HL-60 (cell line): ENCODE data around the gene EIF4E1B.

Source experiments
- DNase-seq, 2 experiments: peaks; one replicate each; pipeline ENCODE4 v3.0.0-alpha.2; 2010 to 2020; ENCODE audit warnings: low read depth in 1 of 2, low spot score in 1 of 2
- H3K27ac ChIP-seq: fragments of 250-450 bp; sonication (Bioruptor Pico); replicated peaks from 2 replicates; pipeline ENCODE4 v1.5.1; 2020; ENCODE audit warnings: mild to moderate bottlenecking, moderate library complexity
- H3K27me3 ChIP-seq: fragments of 250-450 bp; sonication (Bioruptor Pico); 2 replicates; pipeline ENCODE4 v1.5.1; 2021; ENCODE audit warnings: mild to moderate bottlenecking, moderate library complexity; ENCODE audit not compliant: insufficient read depth, poor library complexity, severe bottlenecking
- H3K4me3 ChIP-seq: replicated peaks from 2 replicates; pipeline ENCODE4 v1.5.1; 2011; ENCODE audit warnings: mild to moderate bottlenecking, control low read depth, low read length; ENCODE audit not compliant: insufficient read depth
- GABPA ChIP-seq: IDR thresholded peaks from 2 replicates; pipeline ENCODE4 v1.6.1; 2012; ENCODE audit warnings: low read depth
- POLR2AphosphoS5 ChIP-seq: IDR thresholded peaks from 2 replicates; pipeline ENCODE4 v1.6.1; 2012; ENCODE audit warnings: low read depth
- SPI1 ChIP-seq: IDR thresholded peaks from 2 replicates; pipeline ENCODE4 v1.6.1; 2012; ENCODE audit warnings: low read depth, mild to moderate bottlenecking, borderline replicate concordance
- TF ChIP-seq, protein P1 (sequence below): IDR thresholded peaks from 2 replicates; pipeline ENCODE4 v1.6.1; 2012; ENCODE audit warnings: low read depth; ENCODE audit not compliant: insufficient replicate concordance
- TF ChIP-seq, protein P2 (sequence below): IDR thresholded peaks from one replicate; pipeline ENCODE4 v1.5.1; 2011; ENCODE audit warnings: low read length, control low read depth, inconsistent platforms; ENCODE audit not compliant: insufficient read depth

EIF4E1B gene

DNA sequence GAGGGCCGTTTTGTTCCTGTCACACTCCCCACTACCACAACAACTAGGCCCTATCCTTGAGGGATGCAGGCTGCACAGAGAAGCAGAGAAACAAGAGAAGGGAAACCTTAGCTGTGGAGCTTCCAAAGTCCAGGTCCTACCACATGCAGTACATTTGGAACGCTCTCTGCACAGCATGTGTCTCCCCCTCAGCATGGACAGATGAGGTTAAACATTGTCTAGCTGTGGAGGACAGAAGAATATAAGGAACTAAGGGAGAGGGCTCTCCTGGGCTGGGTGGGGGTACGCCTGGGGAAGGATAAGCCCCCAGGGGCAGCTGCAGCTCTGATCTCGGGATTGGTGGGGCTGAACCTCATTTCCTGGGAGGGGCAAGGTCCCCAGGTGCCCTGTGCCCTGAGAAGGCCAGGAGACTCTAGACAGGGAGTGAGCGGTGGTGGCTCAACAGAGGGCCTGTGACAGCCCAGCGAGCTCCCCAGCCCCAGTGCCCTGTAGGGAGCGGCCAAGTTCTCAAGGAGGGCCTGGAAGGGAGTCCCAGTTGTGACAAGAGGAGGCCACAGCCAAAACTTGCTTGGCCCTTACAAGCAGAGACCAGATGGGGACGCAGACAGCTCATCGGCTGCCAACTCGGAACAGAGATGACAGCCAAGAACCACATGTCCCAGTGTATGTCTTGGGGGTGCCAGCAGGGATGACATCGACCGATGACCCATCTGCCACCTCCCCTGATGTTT is 46.9 kb downstream of the EIF4E1B start:
- DNase-seq, result no peak
- TF ChIP-seq, protein P1, sequence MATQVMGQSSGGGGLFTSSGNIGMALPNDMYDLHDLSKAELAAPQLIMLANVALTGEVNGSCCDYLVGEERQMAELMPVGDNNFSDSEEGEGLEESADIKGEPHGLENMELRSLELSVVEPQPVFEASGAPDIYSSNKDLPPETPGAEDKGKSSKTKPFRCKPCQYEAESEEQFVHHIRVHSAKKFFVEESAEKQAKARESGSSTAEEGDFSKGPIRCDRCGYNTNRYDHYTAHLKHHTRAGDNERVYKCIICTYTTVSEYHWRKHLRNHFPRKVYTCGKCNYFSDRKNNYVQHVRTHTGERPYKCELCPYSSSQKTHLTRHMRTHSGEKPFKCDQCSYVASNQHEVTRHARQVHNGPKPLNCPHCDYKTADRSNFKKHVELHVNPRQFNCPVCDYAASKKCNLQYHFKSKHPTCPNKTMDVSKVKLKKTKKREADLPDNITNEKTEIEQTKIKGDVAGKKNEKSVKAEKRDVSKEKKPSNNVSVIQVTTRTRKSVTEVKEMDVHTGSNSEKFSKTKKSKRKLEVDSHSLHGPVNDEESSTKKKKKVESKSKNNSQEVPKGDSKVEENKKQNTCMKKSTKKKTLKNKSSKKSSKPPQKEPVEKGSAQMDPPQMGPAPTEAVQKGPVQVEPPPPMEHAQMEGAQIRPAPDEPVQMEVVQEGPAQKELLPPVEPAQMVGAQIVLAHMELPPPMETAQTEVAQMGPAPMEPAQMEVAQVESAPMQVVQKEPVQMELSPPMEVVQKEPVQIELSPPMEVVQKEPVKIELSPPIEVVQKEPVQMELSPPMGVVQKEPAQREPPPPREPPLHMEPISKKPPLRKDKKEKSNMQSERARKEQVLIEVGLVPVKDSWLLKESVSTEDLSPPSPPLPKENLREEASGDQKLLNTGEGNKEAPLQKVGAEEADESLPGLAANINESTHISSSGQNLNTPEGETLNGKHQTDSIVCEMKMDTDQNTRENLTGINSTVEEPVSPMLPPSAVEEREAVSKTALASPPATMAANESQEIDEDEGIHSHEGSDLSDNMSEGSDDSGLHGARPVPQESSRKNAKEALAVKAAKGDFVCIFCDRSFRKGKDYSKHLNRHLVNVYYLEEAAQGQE, result no peak
- TF ChIP-seq GABPA (no peak), POLR2AphosphoS5 (no peak), SPI1 (no peak)
- TF ChIP-seq, protein P2, sequence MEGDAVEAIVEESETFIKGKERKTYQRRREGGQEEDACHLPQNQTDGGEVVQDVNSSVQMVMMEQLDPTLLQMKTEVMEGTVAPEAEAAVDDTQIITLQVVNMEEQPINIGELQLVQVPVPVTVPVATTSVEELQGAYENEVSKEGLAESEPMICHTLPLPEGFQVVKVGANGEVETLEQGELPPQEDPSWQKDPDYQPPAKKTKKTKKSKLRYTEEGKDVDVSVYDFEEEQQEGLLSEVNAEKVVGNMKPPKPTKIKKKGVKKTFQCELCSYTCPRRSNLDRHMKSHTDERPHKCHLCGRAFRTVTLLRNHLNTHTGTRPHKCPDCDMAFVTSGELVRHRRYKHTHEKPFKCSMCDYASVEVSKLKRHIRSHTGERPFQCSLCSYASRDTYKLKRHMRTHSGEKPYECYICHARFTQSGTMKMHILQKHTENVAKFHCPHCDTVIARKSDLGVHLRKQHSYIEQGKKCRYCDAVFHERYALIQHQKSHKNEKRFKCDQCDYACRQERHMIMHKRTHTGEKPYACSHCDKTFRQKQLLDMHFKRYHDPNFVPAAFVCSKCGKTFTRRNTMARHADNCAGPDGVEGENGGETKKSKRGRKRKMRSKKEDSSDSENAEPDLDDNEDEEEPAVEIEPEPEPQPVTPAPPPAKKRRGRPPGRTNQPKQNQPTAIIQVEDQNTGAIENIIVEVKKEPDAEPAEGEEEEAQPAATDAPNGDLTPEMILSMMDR, result no peak
- H3K27me3 ChIP-seq, result peaks cover 21% of the 10 kb centered on the region
- no peak overlapping the region for H3K4me3 ChIP-seq
- no peak overlapping the region for H3K27ac ChIP-seq

DNA sequence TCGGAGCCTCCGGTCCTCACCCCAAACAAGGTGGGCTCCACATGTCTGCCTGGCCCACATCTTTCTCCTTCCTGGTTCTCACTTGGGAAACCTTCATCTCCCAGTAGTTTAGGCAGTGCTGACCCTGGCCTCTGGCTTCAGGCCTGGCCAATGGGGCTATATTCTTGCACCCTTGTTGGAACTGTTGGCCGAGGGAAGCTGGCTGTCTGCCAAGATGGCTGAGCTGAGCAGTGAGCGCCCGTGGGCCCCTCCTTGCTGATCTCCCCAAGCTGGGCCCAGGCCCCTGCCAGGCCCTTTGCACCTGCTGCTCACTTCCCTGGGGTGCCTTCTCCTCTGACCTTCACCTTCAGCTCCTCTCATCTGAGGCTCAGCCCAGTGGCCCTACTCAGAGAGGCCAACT is 48.1 kb downstream of the EIF4E1B start:
- DNase-seq, result no peak
- H3K27me3 ChIP-seq, result peaks cover 30% of the 10 kb centered on the region

GRCh38 chr5:176679365-176680225 is 49.1 kb downstream of the EIF4E1B start:
- no peak overlapping the region for H3K4me3 ChIP-seq
- no peak for DNase-seq
- no peak overlapping the region for H3K27ac ChIP-seq
- peaks cover 30% of the 10 kb centered on the region for H3K27me3 ChIP-seq
- no peak for TF ChIP-seq SPI1
- TF ChIP-seq POLR2AphosphoS5, result no peak
- TF ChIP-seq, protein P2, result no peak
- TF ChIP-seq GABPA, result no peak
- TF ChIP-seq, protein P1, result no peak

More for the DNA sequence above, 48.1 kb downstream of the EIF4E1B start:
- TF ChIP-seq, protein P1, result no peak
- TF ChIP-seq SPI1 (no peak), GABPA (no peak), POLR2AphosphoS5 (no peak)
- TF ChIP-seq, protein P2, result no peak
- Histone ChIP-seq H3K4me3 (no peak overlapping the region), H3K27ac (no peak overlapping the region)
